ENCODE measurements around the gene RUBCNL.

DNA sequence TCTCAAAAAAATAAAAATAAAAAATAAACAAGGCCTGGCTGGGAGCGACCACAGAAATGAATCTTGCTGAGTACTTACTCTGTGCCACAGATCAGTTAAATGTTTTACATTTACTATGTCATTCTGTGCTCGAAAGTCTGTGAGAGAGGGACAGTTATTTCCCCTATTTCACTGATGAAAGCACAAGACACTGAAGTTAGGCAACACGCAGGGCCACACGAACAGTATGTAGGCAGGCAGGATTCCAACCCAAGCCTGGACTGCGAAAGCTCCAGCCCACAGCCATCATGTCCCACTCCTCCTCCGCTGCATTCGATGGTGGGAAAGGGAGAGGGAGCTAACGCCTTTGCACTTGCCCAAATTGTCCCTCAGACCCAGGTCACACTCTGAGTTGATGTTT, 34.2 kb downstream of the RUBCNL start:
- TF ChIP-seq YY1 (IDR thresholded peaks at IDR 0.05; ENCODE audit: insufficient read depth, insufficient read length) (no peak), ZNF274 (IDR thresholded peaks at IDR 0.05; ENCODE audit: low read depth, low read length) (no peak), SUZ12 (IDR thresholded peaks at IDR 0.05; ENCODE audit: extremely low read depth, insufficient read depth, insufficient read length) (no peak)

Measured in NT2/D1 (cell line).